GM12873 (cell line): ENCODE measurements around the gene CDK2AP2.

Experiments
- CTCF ChIP-seq: IDR thresholded peaks from 2 replicates; pipeline ENCODE4 v1.5.1; 2012; ENCODE audit warnings: low read depth, mild to moderate bottlenecking, moderate library complexity, low read length, control low read depth; ENCODE audit not compliant: insufficient read depth; ENCODE audit errors: missing control alignments

The CDK2AP2 gene

GRCh38 chr11:67504950-67505581 lies 2.9 kb downstream of the CDK2AP2 start, which contains the start of gene PITPNM1:
TSS of gene PITPNM1 (minus strand) at chr11:67505363. CDS start at chr11:67504180, 1,183 bp downstream.
- no peak for TF ChIP-seq CTCF

- TF ChIP-seq CTCF: no peak
Observed at GRCh38 chr11:67504005-67504949, 3.7 kb downstream of the CDK2AP2 start.

GRCh38 chr11:67503119-67504004 lies 4.6 kb downstream of the CDK2AP2 start:
- no peak for TF ChIP-seq CTCF

GRCh38 chr11:67502328-67502979 lies 5.5 kb downstream of the CDK2AP2 start:
- no peak for TF ChIP-seq CTCF

- no peak for TF ChIP-seq CTCF
Observed at GRCh38 chr11:67501854-67502253, 6.1 kb downstream of the CDK2AP2 start.

- TF ChIP-seq CTCF: no peak
Observed at GRCh38 chr11:67500831-67501715, 6.9 kb downstream of the CDK2AP2 start.
